ENCODE measurements around the gene RCVRN. TPM values are rescaled to one million over a fixed set of nuclear protein-coding genes. Genes with fewer than 3 reads are reported as not detected.
A peak's percentile ranks its signal among the peaks of the same experiment; 100 is the strongest.

RCVRN gene
- total RNA-seq, 1 donor from 2014 or later = 0.17 TPM

DNA sequence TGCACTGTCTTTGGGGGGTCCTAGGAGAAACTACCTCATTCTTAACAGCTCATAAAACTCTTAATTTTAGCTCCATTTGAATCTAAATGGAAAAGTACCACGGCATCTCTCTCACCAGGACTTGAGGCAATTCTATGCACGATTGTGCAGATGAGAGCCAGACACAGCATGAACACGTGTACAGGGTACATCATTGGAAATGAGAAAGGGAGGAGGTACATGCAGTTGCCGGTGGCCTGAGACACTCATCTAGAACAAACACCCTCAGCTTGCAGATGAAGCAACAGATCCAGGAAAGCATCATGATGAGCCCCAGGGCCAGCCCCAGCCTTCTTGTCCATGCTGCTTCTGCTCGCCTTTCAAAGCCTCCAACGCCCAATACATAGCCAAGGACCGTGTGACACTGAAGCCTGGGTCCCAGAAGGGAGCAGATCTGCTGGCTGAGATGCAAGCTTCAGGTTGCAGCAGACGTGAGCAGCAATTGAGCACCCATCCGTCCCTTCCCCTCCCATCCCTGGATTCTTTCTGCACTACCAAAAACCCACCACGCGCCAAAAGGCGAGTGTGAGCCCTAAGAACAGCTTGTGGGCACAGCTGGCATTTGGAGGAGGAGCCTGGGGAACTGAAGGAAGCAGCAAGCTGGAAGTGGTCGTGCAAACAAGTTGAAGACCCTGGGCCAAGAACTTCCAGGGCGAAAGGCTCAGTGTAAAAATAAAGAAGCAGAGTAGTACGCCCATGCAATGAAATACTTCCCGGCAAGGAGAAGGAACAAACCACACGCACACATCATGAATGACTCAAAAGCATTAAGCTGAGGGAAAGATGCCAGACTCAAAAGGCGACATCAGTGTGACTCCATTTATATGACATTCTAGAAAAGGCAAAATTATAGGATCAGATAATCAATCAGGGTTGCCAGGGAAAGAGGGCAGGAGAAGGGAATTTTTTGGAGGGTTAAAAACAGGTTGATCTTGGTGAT lies 7.3 kb upstream of the RCVRN start:
- H3K36me3 ChIP-seq = no peaks in the 10 kb centered on the region
- no peak for DNase-seq
- no peak for ATAC-seq
- intact Hi-C loops (cut with DNase I) = no loop called here
- H3K9me3 ChIP-seq = no peaks in the 10 kb centered on the region
- H3K4me1 ChIP-seq = no peaks in the 10 kb centered on the region
- H3K27me3 ChIP-seq = no peaks in the 10 kb centered on the region
- TF ChIP-seq, protein P1, sequence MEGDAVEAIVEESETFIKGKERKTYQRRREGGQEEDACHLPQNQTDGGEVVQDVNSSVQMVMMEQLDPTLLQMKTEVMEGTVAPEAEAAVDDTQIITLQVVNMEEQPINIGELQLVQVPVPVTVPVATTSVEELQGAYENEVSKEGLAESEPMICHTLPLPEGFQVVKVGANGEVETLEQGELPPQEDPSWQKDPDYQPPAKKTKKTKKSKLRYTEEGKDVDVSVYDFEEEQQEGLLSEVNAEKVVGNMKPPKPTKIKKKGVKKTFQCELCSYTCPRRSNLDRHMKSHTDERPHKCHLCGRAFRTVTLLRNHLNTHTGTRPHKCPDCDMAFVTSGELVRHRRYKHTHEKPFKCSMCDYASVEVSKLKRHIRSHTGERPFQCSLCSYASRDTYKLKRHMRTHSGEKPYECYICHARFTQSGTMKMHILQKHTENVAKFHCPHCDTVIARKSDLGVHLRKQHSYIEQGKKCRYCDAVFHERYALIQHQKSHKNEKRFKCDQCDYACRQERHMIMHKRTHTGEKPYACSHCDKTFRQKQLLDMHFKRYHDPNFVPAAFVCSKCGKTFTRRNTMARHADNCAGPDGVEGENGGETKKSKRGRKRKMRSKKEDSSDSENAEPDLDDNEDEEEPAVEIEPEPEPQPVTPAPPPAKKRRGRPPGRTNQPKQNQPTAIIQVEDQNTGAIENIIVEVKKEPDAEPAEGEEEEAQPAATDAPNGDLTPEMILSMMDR (IDR thresholded peaks at IDR 0.05) = no peak
- H3K4me3 ChIP-seq = no peak overlapping the region
- H3K27ac ChIP-seq = no peak overlapping the region

DNA sequence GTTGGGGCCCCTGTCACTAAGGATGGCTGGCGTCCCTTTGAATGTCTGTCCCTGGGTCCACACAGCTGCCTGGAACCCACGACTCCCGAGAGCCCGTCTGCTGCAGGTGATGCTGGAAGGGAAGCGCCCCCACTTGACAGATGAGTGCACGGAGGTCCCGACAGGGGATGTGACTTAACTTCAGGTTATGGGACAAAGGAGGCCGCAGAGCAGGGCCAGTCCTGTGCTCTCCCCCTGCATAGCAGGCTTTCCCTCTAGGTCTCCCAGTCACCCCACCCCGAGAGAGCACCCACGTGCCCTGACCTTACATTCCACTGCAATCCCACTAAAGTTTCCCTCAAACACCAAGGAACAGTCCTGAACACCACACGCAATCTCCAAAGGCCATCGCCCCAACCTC lies 6.0 kb upstream of the RCVRN start:
- H3K4me1 ChIP-seq = no peaks in the 10 kb centered on the region
- H3K4me3 ChIP-seq = no peak overlapping the region
- DNase-seq = no peak
- H3K36me3 ChIP-seq = no peaks in the 10 kb centered on the region
- TF ChIP-seq, protein P1 (IDR thresholded peaks at IDR 0.05) = no peak
- no peak for ATAC-seq
- no peak overlapping the region for H3K27ac ChIP-seq
- H3K9me3 ChIP-seq = no peaks in the 10 kb centered on the region
- H3K27me3 ChIP-seq = no peaks in the 10 kb centered on the region
- intact Hi-C loops (cut with DNase I) = no loop called here

DNA sequence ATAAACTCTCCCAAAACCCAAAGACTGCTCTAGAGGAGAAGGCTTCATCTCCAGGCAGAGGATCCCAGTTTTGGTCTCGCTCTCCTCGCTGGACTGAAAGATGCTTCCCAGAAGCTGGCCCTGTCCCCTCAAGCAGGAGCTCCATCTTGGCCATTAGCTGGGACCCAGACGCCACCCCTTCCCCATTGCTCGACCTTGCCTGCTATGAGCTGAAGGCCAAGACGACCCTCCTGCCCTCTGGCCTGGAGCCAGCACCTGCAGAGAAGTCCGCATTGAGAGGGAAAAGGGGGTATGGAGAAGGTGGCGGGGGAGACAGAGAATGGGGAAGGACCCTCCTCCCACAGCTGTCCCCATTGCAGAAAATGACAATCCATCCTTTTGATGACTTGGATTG lies 3.6 kb upstream of the RCVRN start:
- intact Hi-C loops (cut with DNase I) = no loop called here
- no peaks in the 10 kb centered on the region for H3K36me3 ChIP-seq
- DNase-seq (no peak), ATAC-seq (no peak)
- H3K4me3 ChIP-seq = no peak overlapping the region
- no peak overlapping the region for H3K27ac ChIP-seq
- TF ChIP-seq, protein P1 (IDR thresholded peaks at IDR 0.05) = no peak
- no peaks in the 10 kb centered on the region for H3K27me3 ChIP-seq
- no peaks in the 10 kb centered on the region for H3K9me3 ChIP-seq
- H3K4me1 ChIP-seq = no peaks in the 10 kb centered on the region

DNA sequence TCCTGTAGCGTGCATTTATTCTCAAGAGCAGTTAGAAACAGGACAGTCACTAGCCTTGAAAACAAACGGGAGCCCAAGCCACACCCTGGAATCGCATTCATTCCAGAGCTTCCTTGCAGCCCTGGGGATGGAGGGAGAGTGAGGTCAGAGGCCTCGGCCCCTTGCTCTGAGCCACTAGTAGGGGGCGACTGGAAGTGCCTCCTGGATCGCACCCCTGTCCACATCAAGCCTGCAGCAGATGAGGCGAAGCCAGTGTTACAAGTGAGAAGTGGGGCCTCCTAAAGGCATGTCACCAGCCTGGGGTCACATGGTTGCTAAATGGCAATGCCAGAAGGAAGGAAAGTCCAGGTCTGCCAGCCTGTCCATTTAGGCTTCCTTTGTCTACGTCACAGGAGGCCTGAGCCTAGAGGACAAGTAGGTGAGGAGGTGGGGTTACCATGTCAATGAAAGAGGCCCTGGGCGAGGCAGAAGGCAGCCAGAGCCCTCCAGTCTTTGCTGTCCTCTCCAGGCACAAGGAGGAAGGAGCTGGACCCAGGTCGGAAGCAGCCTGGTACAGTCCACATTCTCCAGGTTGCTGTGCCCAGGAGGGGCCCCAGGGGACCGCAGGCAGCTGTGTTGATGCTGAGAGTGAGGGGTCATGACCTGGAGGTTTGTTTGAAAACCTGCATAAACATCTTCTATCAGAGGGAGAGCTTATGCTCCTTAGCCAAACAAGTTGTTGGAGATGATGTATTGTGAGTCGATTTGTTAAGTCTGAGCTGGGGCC lies 3.0 kb upstream of the RCVRN start:
- H3K4me3 ChIP-seq = no peak overlapping the region
- no peaks in the 10 kb centered on the region for H3K9me3 ChIP-seq
- ATAC-seq = no peak
- no peaks in the 10 kb centered on the region for H3K27me3 ChIP-seq
- TF ChIP-seq, protein P1 (IDR thresholded peaks at IDR 0.05) = no peak
- H3K36me3 ChIP-seq = no peaks in the 10 kb centered on the region
- intact Hi-C loops (cut with DNase I) = no loop called here
- no peak for DNase-seq
- H3K27ac ChIP-seq = no peak overlapping the region
- H3K4me1 ChIP-seq = no peaks in the 10 kb centered on the region

DNA sequence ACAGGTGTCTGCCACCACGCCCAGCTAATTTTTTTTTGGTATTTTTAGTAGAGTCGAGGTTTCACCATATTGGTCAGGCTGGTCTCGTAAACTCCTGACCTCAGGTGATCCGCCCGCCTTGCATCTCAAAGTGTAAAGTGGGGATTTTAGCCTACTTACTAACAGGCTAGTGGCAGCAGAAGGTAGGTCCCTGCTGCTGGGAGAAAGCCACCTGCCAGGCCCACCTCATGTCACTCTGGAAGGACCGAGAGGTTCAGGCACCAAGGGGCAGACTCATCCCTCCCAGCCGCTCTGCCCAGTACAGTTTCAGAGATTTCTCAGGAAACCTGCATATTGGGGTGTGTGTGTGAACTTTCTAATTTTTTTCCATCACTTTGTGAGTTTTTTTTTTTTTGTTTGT lies 2.1 kb upstream of the RCVRN start:
- TF ChIP-seq, protein P1 (IDR thresholded peaks at IDR 0.05) = no peak
- H3K27ac ChIP-seq = no peak overlapping the region
- DNase-seq = peak; percentile 35
- H3K4me1 ChIP-seq = no peaks in the 10 kb centered on the region
- no peaks in the 10 kb centered on the region for H3K27me3 ChIP-seq
- H3K9me3 ChIP-seq = no peaks in the 10 kb centered on the region
- no peak for ATAC-seq
- H3K36me3 ChIP-seq = no peaks in the 10 kb centered on the region
- intact Hi-C loops (cut with DNase I) = no loop called here
- H3K4me3 ChIP-seq = no peak overlapping the region

Measured in upper lobe of right lung (tissue), 1 donor.